ENCODE measurements around the gene BCL7B.
"Not testable (repeated sequence)": the region's sequence is repeated elsewhere in the genome, so short reads cannot be mapped to it uniquely, and the experiment has no call there.

The BCL7B gene

GRCh38 chr7:73570977-73571376 is 13.5 kb upstream of the BCL7B start:
- no peak for DNase-seq

- DNase-seq = no peak
These were observed 13.0 kb upstream of the BCL7B start for GRCh38 chr7:73570521-73570920.

GRCh38 chr7:73569042-73569608 is 11.6 kb upstream of the BCL7B start:
- DNase-seq = no peak

GRCh38 chr7:73567846-73568685 is 10.6 kb upstream of the BCL7B start:
- DNase-seq = no peak

GRCh38 chr7:73567140-73567539 is 9.7 kb upstream of the BCL7B start:
- no peak for DNase-seq

- DNase-seq = not testable (repeated sequence)
These were observed 8.9 kb upstream of the BCL7B start for GRCh38 chr7:73566431-73566830.

- no peak for DNase-seq
These were observed 8.3 kb upstream of the BCL7B start for GRCh38 chr7:73565675-73566340.

GRCh38 chr7:73560109-73560835 is 2.8 kb upstream of the BCL7B start:
- DNase-seq = no peak

GRCh38 chr7:73557108-73557396 is 438 bp downstream of the BCL7B start:
- peak; percentile 92 for DNase-seq

- DNase-seq = no peak
These were observed 1.0 kb downstream of the BCL7B start for GRCh38 chr7:73556208-73557107.

- no peak for DNase-seq
These were observed 2.0 kb downstream of the BCL7B start for GRCh38 chr7:73555411-73555982.

- not testable (repeated sequence) for DNase-seq
These were observed 7.4 kb downstream of the BCL7B start for GRCh38 chr7:73550093-73550492.

- DNase-seq = no peak
These were observed 8.3 kb downstream of the BCL7B start for GRCh38 chr7:73549176-73549575.

GRCh38 chr7:73547841-73548240 is 9.6 kb downstream of the BCL7B start:
- DNase-seq = no peak

GRCh38 chr7:73544678-73545077 is 12.8 kb downstream of the BCL7B start:
- DNase-seq = no peak

- no peak for DNase-seq
These were observed 15.8 kb downstream of the BCL7B start for GRCh38 chr7:73541722-73542121.

- no peak for DNase-seq
These were observed 17.8 kb downstream of the BCL7B start for GRCh38 chr7:73539709-73540108.

- not testable (repeated sequence) for DNase-seq
These were observed 19.0 kb downstream of the BCL7B start for GRCh38 chr7:73538510-73538909.

- no peak for DNase-seq
These were observed 20.4 kb downstream of the BCL7B start for GRCh38 chr7:73537051-73537450.

- no peak for DNase-seq
These were observed 21.0 kb downstream of the BCL7B start for GRCh38 chr7:73536479-73536878.

- DNase-seq = not testable (repeated sequence)
These were observed 21.6 kb downstream of the BCL7B start for GRCh38 chr7:73535918-73536317.

GRCh38 chr7:73533742-73534141 is 23.7 kb downstream of the BCL7B start:
- no peak for DNase-seq

All from NCI-H146 (cell line).